T-helper 1 cell treated with Interleukin-12 subunit alpha and Interleukin-12 subunit beta and Interleukin-4 antibody, amounts not matched to agents 30 μg/mL and 1 μg/mL, for 36 hours (primary cell): Measurements from ENCODE around the gene PPP4R1.

Experiments used
- H3K27ac Mint-ChIP-seq: one replicate; pipeline ENCODE4 v1.8.0; 2021; ENCODE audit warnings: mild to moderate bottlenecking, mixed read lengths
- H3K27me3 Mint-ChIP-seq: one replicate; pipeline ENCODE4 v1.8.0; 2021; ENCODE audit warnings: low read depth, mixed read lengths
- H3K36me3 Mint-ChIP-seq: one replicate; pipeline ENCODE4 v1.8.0; 2021; ENCODE audit warnings: low read depth, mixed read lengths
- H3K4me1 Mint-ChIP-seq: one replicate; pipeline ENCODE4 v1.8.0; 2021; ENCODE audit warnings: low read depth, mixed read lengths
- H3K4me3 Mint-ChIP-seq: one replicate; pipeline ENCODE4 v1.8.0; 2021; ENCODE audit warnings: mild to moderate bottlenecking, moderate library complexity, mixed read lengths
- H3K9me3 Mint-ChIP-seq: one replicate; pipeline ENCODE4 v1.8.0; 2021; ENCODE audit warnings: mixed read lengths

PPP4R1 gene

GRCh38 chr18:9558387-9559064, 55.8 kb downstream of the PPP4R1 start:
- H3K4me3 Mint-ChIP-seq, result no peak overlapping the region

GRCh38 chr18:9557250-9557943, 57.0 kb downstream of the PPP4R1 start:
- no peaks in the 10 kb centered on the region for H3K9me3 Mint-ChIP-seq
- H3K36me3 Mint-ChIP-seq, result peaks cover 32% of the 10 kb centered on the region
- no peaks in the 10 kb centered on the region for H3K4me1 Mint-ChIP-seq
- H3K27me3 Mint-ChIP-seq, result no peaks in the 10 kb centered on the region
- no peak overlapping the region for H3K4me3 Mint-ChIP-seq
- H3K27ac Mint-ChIP-seq, result no peak overlapping the region

More at GRCh38 chr18:9558387-9559064, 55.8 kb downstream of the PPP4R1 start:
- Mint-ChIP-seq H3K27me3 (no peaks in the 10 kb centered on the region), H3K27ac (no peak overlapping the region), H3K36me3 (peaks cover 33% of the 10 kb centered on the region), H3K4me1 (no peaks in the 10 kb centered on the region), H3K9me3 (no peaks in the 10 kb centered on the region)

GRCh38 chr18:9552616-9553015, 61.7 kb downstream of the PPP4R1 start:
- H3K9me3 Mint-ChIP-seq, result no peaks in the 10 kb centered on the region
- H3K36me3 Mint-ChIP-seq, result peaks cover 40% of the 10 kb centered on the region
- H3K4me1 Mint-ChIP-seq, result no peaks in the 10 kb centered on the region

GRCh38 chr18:9552191-9552590, 62.2 kb downstream of the PPP4R1 start:
- no peaks in the 10 kb centered on the region for H3K9me3 Mint-ChIP-seq
- H3K27me3 Mint-ChIP-seq, result no peaks in the 10 kb centered on the region
- no peak overlapping the region for H3K27ac Mint-ChIP-seq
- peaks cover 38% of the 10 kb centered on the region for H3K36me3 Mint-ChIP-seq
- no peak overlapping the region for H3K4me3 Mint-ChIP-seq
- no peaks in the 10 kb centered on the region for H3K4me1 Mint-ChIP-seq

More at GRCh38 chr18:9552616-9553015, 61.7 kb downstream of the PPP4R1 start:
- Mint-ChIP-seq H3K4me3 (no peak overlapping the region), H3K27ac (no peak overlapping the region), H3K27me3 (no peaks in the 10 kb centered on the region)

- Mint-ChIP-seq H3K27ac (no peak overlapping the region), H3K4me1 (no peaks in the 10 kb centered on the region), H3K27me3 (no peaks in the 10 kb centered on the region), H3K4me3 (no peak overlapping the region), H3K9me3 (no peaks in the 10 kb centered on the region), H3K36me3 (peaks cover 35% of the 10 kb centered on the region)
Observed at GRCh38 chr18:9550429-9550828, 63.9 kb downstream of the PPP4R1 start.

GRCh38 chr18:9549405-9549804, 65.0 kb downstream of the PPP4R1 start:
- peaks cover 30% of the 10 kb centered on the region for H3K36me3 Mint-ChIP-seq
- H3K27ac Mint-ChIP-seq, result no peak overlapping the region
- no peak overlapping the region for H3K4me3 Mint-ChIP-seq
- H3K4me1 Mint-ChIP-seq, result no peaks in the 10 kb centered on the region
- H3K9me3 Mint-ChIP-seq, result no peaks in the 10 kb centered on the region
- no peaks in the 10 kb centered on the region for H3K27me3 Mint-ChIP-seq

GRCh38 chr18:9547782-9548181, 66.6 kb downstream of the PPP4R1 start:
- no peak overlapping the region for H3K27ac Mint-ChIP-seq

GRCh38 chr18:9546468-9546867, 67.9 kb downstream of the PPP4R1 start:
- H3K36me3 Mint-ChIP-seq, result peaks cover 17% of the 10 kb centered on the region
- peaks cover 2% of the 10 kb centered on the region for H3K4me1 Mint-ChIP-seq
- no peak overlapping the region for H3K4me3 Mint-ChIP-seq
- no peaks in the 10 kb centered on the region for H3K27me3 Mint-ChIP-seq
- H3K27ac Mint-ChIP-seq, result no peak overlapping the region
- no peaks in the 10 kb centered on the region for H3K9me3 Mint-ChIP-seq

More at GRCh38 chr18:9547782-9548181, 66.6 kb downstream of the PPP4R1 start:
- H3K9me3 Mint-ChIP-seq, result no peaks in the 10 kb centered on the region
- H3K27me3 Mint-ChIP-seq, result no peaks in the 10 kb centered on the region
- H3K4me3 Mint-ChIP-seq, result no peak overlapping the region
- H3K36me3 Mint-ChIP-seq, result peaks cover 24% of the 10 kb centered on the region
- peaks cover 2% of the 10 kb centered on the region for H3K4me1 Mint-ChIP-seq

- Mint-ChIP-seq H3K27ac (no peak overlapping the region), H3K27me3 (no peaks in the 10 kb centered on the region), H3K4me3 (no peak overlapping the region), H3K36me3 (peaks cover 16% of the 10 kb centered on the region), H3K9me3 (no peaks in the 10 kb centered on the region), H3K4me1 (peaks cover 2% of the 10 kb centered on the region)
Observed at GRCh38 chr18:9545029-9545428, 69.3 kb downstream of the PPP4R1 start.

GRCh38 chr18:9542924-9543323, 71.4 kb downstream of the PPP4R1 start:
- H3K4me3 Mint-ChIP-seq, result no peak overlapping the region
- H3K9me3 Mint-ChIP-seq, result no peaks in the 10 kb centered on the region
- H3K27me3 Mint-ChIP-seq, result no peaks in the 10 kb centered on the region
- H3K36me3 Mint-ChIP-seq, result peaks cover 8% of the 10 kb centered on the region
- peaks cover 2% of the 10 kb centered on the region for H3K4me1 Mint-ChIP-seq
- no peak overlapping the region for H3K27ac Mint-ChIP-seq

GRCh38 chr18:9539938-9540337, 74.4 kb downstream of the PPP4R1 start:
- no peaks in the 10 kb centered on the region for H3K27me3 Mint-ChIP-seq
- no peak overlapping the region for H3K27ac Mint-ChIP-seq
- no peak overlapping the region for H3K4me3 Mint-ChIP-seq
- H3K36me3 Mint-ChIP-seq, result peaks cover 12% of the 10 kb centered on the region
- no peaks in the 10 kb centered on the region for H3K9me3 Mint-ChIP-seq
- H3K4me1 Mint-ChIP-seq, result peaks cover 2% of the 10 kb centered on the region

GRCh38 chr18:9539283-9539682, 75.1 kb downstream of the PPP4R1 start:
- Mint-ChIP-seq H3K9me3 (no peaks in the 10 kb centered on the region), H3K36me3 (peaks cover 12% of the 10 kb centered on the region), H3K27ac (no peak overlapping the region), H3K4me3 (no peak overlapping the region), H3K27me3 (no peaks in the 10 kb centered on the region), H3K4me1 (peaks cover 2% of the 10 kb centered on the region)

- H3K9me3 Mint-ChIP-seq, result no peaks in the 10 kb centered on the region
Observed at GRCh38 chr18:9537677-9538076, 76.7 kb downstream of the PPP4R1 start.

GRCh38 chr18:9536354-9537152, 77.8 kb downstream of the PPP4R1 start:
- Mint-ChIP-seq H3K36me3 (peaks cover 16% of the 10 kb centered on the region), H3K4me1 (peaks cover 3% of the 10 kb centered on the region), H3K27ac (no peak overlapping the region), H3K27me3 (no peaks in the 10 kb centered on the region), H3K9me3 (no peaks in the 10 kb centered on the region), H3K4me3 (no peak overlapping the region)

More at GRCh38 chr18:9537677-9538076, 76.7 kb downstream of the PPP4R1 start:
- H3K27me3 Mint-ChIP-seq, result no peaks in the 10 kb centered on the region
- H3K4me1 Mint-ChIP-seq, result no peaks in the 10 kb centered on the region
- H3K36me3 Mint-ChIP-seq, result peaks cover 15% of the 10 kb centered on the region
- no peak overlapping the region for H3K4me3 Mint-ChIP-seq
- no peak overlapping the region for H3K27ac Mint-ChIP-seq
